NCI-H345 treated with DMSO at 0.1 percent for 48 hours (cell line): ENCODE data around the gene FABP2.
"Not testable (repeated sequence)": the region's sequence is repeated elsewhere in the genome, so short reads cannot be mapped to it uniquely, and the experiment has no call there.

Experiments used
- DNase-seq: peaks from one replicate; lab custom pipeline; 2025; ENCODE audit not compliant: unreplicated experiment; lab: John Stamatoyannopoulos, UW

The FABP2 gene

GRCh38 chr4:119321921-119322687, at the start of gene FABP2:
FABP2 (minus strand) TSS chr4:119322138; CDS start chr4:119322102, 36 bp downstream.
- no peak for DNase-seq

GRCh38 chr4:119370951-119371683, 49.2 kb upstream of the FABP2 start:
- not testable (repeated sequence) for DNase-seq

GRCh38 chr4:119370392-119370791, 48.5 kb upstream of the FABP2 start:
- not testable (repeated sequence) for DNase-seq

- not testable (repeated sequence) for DNase-seq
Measured at GRCh38 chr4:119366802-119367201, 44.9 kb upstream of the FABP2 start.

- not testable (repeated sequence) for DNase-seq
Measured at GRCh38 chr4:119364203-119364602, 42.3 kb upstream of the FABP2 start.

GRCh38 chr4:119363372-119363771, 41.4 kb upstream of the FABP2 start:
- DNase-seq, result not testable (repeated sequence)

- DNase-seq, result not testable (repeated sequence)
Measured at GRCh38 chr4:119362413-119362812, 40.5 kb upstream of the FABP2 start.

- not testable (repeated sequence) for DNase-seq
Measured at GRCh38 chr4:119359873-119360272, 37.9 kb upstream of the FABP2 start.

GRCh38 chr4:119356796-119357195, 34.9 kb upstream of the FABP2 start:
- DNase-seq, result not testable (repeated sequence)

GRCh38 chr4:119356041-119356440, 34.1 kb upstream of the FABP2 start:
- DNase-seq, result not testable (repeated sequence)

- peak; percentile 11 for DNase-seq
Measured at GRCh38 chr4:119353364-119353763, 31.4 kb upstream of the FABP2 start.

- DNase-seq, result not testable (repeated sequence)
Measured at GRCh38 chr4:119348169-119348568, 26.2 kb upstream of the FABP2 start.

GRCh38 chr4:119343293-119343692, 21.4 kb upstream of the FABP2 start:
- DNase-seq, result not testable (repeated sequence)

- not testable (repeated sequence) for DNase-seq
Measured at GRCh38 chr4:119339895-119340294, 18.0 kb upstream of the FABP2 start.

GRCh38 chr4:119337010-119337409, 15.1 kb upstream of the FABP2 start:
- DNase-seq, result no peak

GRCh38 chr4:119336332-119336979, 14.5 kb upstream of the FABP2 start:
- not testable (repeated sequence) for DNase-seq

- no peak for DNase-seq
Measured at GRCh38 chr4:119329835-119330620, 8.1 kb upstream of the FABP2 start.

GRCh38 chr4:119328695-119329094, 6.8 kb upstream of the FABP2 start:
- no peak for DNase-seq

- DNase-seq, result no peak
Measured at GRCh38 chr4:119317990-119318389, 3.9 kb downstream of the FABP2 start.

- DNase-seq, result no peak
Measured at GRCh38 chr4:119315036-119315435, 6.9 kb downstream of the FABP2 start.

- DNase-seq, result no peak
Measured at GRCh38 chr4:119314356-119314755, 7.6 kb downstream of the FABP2 start.
